PFSK-1 (cell line): ENCODE measurements around the gene RAB30.

Source experiments
- FOXP2 ChIP-seq: optimal IDR thresholded peaks from 2 replicates; pipeline ENCODE3; 2011; ENCODE audit warnings: borderline replicate concordance, control low read depth, inconsistent platforms; ENCODE audit not compliant: insufficient read depth; ENCODE audit errors: extremely low read length, extremely low read depth
- POLR2AphosphoS5 ChIP-seq: IDR thresholded peaks from 2 replicates; pipeline ENCODE4 v1.6.1; 2012; ENCODE audit warnings: low read depth, mild to moderate bottlenecking, control low read depth, low read length, moderate library complexity
- SIN3A ChIP-seq: IDR thresholded peaks from 2 replicates; pipeline ENCODE4 v1.6.1; 2012; ENCODE audit warnings: mild to moderate bottlenecking, low read length, moderate library complexity, borderline replicate concordance; ENCODE audit not compliant: insufficient read depth
- TAF1 ChIP-seq: IDR thresholded peaks from 2 replicates; pipeline ENCODE4 v1.6.1; 2012; ENCODE audit warnings: low read length, control low read depth, borderline replicate concordance; ENCODE audit not compliant: insufficient read depth
- TF ChIP-seq, protein P1 (sequence below), 2 experiments: IDR thresholded peaks; 2 replicates each; pipeline versions ENCODE4 v1.6.1 to v1.8.0; 2011 to 2012; ENCODE audit warnings: low read depth in 2 of 2, low read length in 2 of 2, control low read depth in 1 of 2, inconsistent platforms in 1 of 2, mild to moderate bottlenecking in 1 of 2, moderate library complexity in 1 of 2; ENCODE audit not compliant: insufficient read depth in 1 of 2

RAB30 gene

DNA sequence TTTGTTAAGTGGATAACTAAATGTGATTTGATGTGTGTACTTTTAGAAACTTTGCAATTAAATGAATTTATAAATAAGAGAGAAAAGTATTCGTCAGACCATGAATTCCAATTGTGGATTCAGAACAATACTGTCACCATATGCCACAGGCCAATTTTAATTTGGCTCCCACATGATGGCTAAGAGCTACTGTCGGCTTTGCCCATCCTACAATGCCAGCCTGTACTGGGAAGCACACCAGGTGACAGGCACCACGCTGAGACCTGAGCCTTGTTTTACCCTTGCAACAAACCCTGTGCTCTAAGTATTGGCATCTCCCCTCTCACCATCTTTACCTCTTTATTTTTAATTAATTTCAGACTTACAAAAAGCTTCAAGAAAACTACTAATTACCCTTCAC is 14.0 kb downstream of the RAB30 start:
- no peak for TF ChIP-seq SIN3A
- TF ChIP-seq, protein P1, sequence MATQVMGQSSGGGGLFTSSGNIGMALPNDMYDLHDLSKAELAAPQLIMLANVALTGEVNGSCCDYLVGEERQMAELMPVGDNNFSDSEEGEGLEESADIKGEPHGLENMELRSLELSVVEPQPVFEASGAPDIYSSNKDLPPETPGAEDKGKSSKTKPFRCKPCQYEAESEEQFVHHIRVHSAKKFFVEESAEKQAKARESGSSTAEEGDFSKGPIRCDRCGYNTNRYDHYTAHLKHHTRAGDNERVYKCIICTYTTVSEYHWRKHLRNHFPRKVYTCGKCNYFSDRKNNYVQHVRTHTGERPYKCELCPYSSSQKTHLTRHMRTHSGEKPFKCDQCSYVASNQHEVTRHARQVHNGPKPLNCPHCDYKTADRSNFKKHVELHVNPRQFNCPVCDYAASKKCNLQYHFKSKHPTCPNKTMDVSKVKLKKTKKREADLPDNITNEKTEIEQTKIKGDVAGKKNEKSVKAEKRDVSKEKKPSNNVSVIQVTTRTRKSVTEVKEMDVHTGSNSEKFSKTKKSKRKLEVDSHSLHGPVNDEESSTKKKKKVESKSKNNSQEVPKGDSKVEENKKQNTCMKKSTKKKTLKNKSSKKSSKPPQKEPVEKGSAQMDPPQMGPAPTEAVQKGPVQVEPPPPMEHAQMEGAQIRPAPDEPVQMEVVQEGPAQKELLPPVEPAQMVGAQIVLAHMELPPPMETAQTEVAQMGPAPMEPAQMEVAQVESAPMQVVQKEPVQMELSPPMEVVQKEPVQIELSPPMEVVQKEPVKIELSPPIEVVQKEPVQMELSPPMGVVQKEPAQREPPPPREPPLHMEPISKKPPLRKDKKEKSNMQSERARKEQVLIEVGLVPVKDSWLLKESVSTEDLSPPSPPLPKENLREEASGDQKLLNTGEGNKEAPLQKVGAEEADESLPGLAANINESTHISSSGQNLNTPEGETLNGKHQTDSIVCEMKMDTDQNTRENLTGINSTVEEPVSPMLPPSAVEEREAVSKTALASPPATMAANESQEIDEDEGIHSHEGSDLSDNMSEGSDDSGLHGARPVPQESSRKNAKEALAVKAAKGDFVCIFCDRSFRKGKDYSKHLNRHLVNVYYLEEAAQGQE (IDR thresholded peaks at IDR 0.05; ENCODE audit: insufficient read depth in 1 of 2, low read depth in 2 of 2, low read length in 2 of 2), result no peak
- no peak for TF ChIP-seq TAF1
- TF ChIP-seq POLR2AphosphoS5, result no peak
- no peak for TF ChIP-seq FOXP2

DNA sequence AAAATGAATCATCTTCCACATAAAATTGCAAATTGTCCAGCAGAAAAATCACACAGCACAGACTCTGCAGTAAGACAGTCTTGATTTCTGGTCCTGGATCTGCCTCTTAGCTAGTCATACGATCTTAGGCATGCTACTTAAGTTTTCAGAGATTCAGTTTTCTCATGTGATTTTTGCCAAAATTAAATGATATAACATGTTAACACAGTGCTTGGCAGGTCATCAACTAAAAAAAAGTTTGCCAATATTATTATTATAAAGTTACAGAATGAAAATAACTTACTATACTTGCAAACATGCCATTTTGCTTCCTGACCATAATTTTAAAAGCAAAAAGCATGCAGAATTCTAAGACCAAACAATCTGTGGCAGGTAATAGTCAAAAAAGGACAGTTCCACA is 15.1 kb downstream of the RAB30 start:
- TF ChIP-seq POLR2AphosphoS5 (no peak), FOXP2 (no peak)
- TF ChIP-seq, protein P1 (IDR thresholded peaks at IDR 0.05; ENCODE audit: insufficient read depth in 1 of 2, low read depth in 2 of 2, low read length in 2 of 2), result no peak

- no peak for TF ChIP-seq POLR2AphosphoS5
Measured at GRCh38 chr11:83056204-83056603, 15.5 kb downstream of the RAB30 start.

GRCh38 chr11:83054904-83055380 is 16.8 kb downstream of the RAB30 start:
- TF ChIP-seq POLR2AphosphoS5 (no peak), FOXP2 (no peak), TAF1 (no peak)

- no peak for TF ChIP-seq POLR2AphosphoS5
- no peak for TF ChIP-seq TAF1
- no peak for TF ChIP-seq SIN3A
- TF ChIP-seq, protein P1 (IDR thresholded peaks at IDR 0.05; ENCODE audit: insufficient read depth in 1 of 2, low read depth in 2 of 2, low read length in 2 of 2), result no peak
- no peak for TF ChIP-seq FOXP2
Measured at GRCh38 chr11:83054001-83054400, 17.7 kb downstream of the RAB30 start.

DNA sequence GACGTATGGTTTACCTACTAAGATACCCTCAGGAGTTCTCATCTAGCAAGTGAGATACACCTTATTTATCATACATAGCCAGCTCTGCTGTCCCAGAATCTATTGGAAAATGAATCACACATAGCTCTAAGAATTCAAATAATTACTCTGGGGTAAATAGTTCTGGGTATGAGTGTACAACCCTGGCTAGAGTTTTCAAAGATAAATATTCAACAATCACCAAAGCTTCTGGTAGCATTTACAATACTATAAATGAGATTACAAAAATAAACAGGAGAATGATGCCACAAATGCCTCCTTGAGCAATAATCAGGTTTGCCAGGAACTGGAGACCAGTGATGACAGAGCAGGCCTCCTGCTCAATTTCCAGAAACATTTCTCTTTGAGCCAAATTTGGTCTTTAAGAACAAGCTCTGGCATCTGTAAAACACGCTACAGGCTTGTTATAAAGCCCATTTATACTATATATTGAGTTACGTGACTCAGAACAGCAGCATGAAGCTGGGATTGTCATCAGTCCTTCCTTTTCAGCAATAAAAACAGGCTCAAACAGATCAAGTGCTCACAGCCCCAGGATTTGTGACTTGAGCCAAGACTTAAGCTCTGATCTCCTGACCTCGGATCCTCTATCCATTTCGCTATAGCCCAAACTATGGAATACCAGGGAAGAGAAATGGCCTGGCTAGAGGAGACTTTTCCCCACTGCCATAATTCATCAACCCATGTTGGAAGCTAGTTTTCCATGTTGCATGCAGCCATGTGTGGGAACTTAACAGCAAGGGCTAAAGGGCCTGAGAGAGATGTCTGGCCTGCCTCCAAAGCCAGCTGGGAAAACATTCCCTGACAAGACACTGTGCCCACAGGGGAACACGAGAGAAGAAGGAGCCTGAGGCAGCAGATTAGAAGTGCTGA is 19.7 kb downstream of the RAB30 start:
- TF ChIP-seq, protein P1 (IDR thresholded peaks at IDR 0.05; ENCODE audit: insufficient read depth in 1 of 2, low read depth in 2 of 2, low read length in 2 of 2), result no peak
- no peak for TF ChIP-seq SIN3A
- TF ChIP-seq FOXP2, result no peak
- no peak for TF ChIP-seq POLR2AphosphoS5
- TF ChIP-seq TAF1, result no peak
